SKM-1 treated with dmso at 0.1 percent for 144 hours (cell line): Measurements from ENCODE around the gene CTNS.

Experiments
- DNase-seq: peaks from one replicate; lab custom pipeline; 2025; ENCODE audit not compliant: unreplicated experiment; lab: John Stamatoyannopoulos, UW

The CTNS gene

DNA sequence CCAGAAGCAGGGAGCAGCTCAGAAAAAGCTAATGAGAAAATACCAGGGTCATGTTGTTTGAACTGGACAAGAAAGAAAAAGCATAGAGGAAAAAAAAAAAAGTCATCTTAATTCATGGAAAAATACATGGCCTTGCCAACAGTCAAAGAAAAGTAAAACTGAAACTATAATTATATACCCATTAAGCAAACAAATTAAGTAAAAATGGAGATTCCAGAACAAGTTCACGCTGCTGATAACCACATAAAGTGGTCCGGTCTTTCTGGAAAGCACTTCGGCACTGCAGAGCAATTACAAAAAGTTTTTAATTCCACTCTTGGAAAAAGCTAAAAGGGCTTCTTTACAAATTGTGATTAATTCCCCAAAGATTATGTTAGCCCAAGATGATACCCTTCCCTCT is 71.8 kb downstream of the CTNS start:
- DNase-seq = no peak

DNA sequence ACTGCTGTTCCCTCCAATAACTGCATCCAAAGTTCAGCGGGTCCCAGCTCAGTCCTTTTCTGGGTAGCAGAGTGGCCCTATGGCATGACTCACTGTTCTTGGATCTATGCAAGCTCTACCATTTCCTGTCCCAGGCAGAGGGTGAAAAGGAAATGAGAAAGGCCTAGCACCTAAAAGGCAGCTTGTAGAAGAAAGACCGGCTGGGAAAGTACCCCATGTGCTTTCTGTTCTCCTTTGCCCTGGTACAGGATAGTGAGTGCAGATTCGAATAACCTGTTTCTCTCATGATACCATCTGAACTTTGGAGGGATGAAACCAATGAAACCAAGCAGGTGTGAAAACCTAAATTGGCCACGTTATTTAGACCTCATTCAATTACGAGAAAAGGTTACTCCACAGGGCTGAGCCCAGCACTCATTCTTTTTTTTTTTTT is 74.4 kb downstream of the CTNS start:
- no peak for DNase-seq
